SU-DHL-6 (cell line): Measurements from ENCODE around the gene PNPLA2.

Experiments used
- H2AFZ ChIP-seq: fragments of 200-600 bp; sonication (generic); 2 replicates; pipeline ENCODE4 v1.6.1; 2014; ENCODE audit warnings: low read depth, mild to moderate bottlenecking, moderate library complexity, mixed read lengths, antibody characterized with exemption, low read length; ENCODE audit not compliant: severe bottlenecking
- H3F3A ChIP-seq: fragments of 200-600 bp; shearing (Covaris generic); 2 replicates; pipeline ENCODE4 v1.6.0; 2016; ENCODE audit warnings: antibody characterized with exemption, mild to moderate bottlenecking; ENCODE audit not compliant: insufficient read depth
- H3K27ac ChIP-seq: fragments of 200-600 bp; sonication (generic); 2 replicates; pipeline ENCODE4 v1.5.1; 2016; ENCODE audit warnings: low read depth, mild to moderate bottlenecking, low read length, moderate library complexity, mixed read lengths
- H3K27me3 ChIP-seq: fragments of 200-600 bp; sonication (generic), shearing (Covaris generic); 2 replicates; pipeline ENCODE4 v1.6.0; 2014; ENCODE audit warnings: mild to moderate bottlenecking, low read length
- H3K36me3 ChIP-seq: fragments of 200-600 bp; sonication (generic); 2 replicates; pipeline ENCODE4 v1.6.1; 2014; ENCODE audit warnings: mild to moderate bottlenecking, low read length, mixed read lengths
- H3K4me2 ChIP-seq: fragments of 300-600, 200-600 bp; shearing (Covaris generic), sonication (generic); 2 replicates; pipeline ENCODE4 v1.6.0; 2014; ENCODE audit warnings: low read length, low read depth, mild to moderate bottlenecking; ENCODE audit not compliant: poor library complexity, severe bottlenecking
- H3K4me3 ChIP-seq: fragments of 200-600 bp; sonication (generic); 2 replicates; pipeline ENCODE4 v1.5.1; 2014; ENCODE audit warnings: antibody characterized with exemption, low read length, mild to moderate bottlenecking, mixed read lengths; ENCODE audit not compliant: insufficient read depth, poor library complexity, severe bottlenecking
- H3K79me2 ChIP-seq: fragments of 200-600 bp; sonication (generic); 2 replicates; pipeline ENCODE4 v1.6.1; 2014; ENCODE audit warnings: mild to moderate bottlenecking, low read length, moderate library complexity; ENCODE audit not compliant: insufficient read depth
- H3K9ac ChIP-seq: fragments of 200-600 bp; sonication (generic); 2 replicates; pipeline ENCODE4 v1.7.0; 2014; ENCODE audit warnings: mild to moderate bottlenecking, low read length
- H3K9me2 ChIP-seq: fragments of 200-600 bp; sonication (generic); replicated peaks from 2 replicates; pipeline ENCODE4 v1.6.1; 2014; ENCODE audit warnings: low read length; ENCODE audit not compliant: insufficient read depth
- H3K9me3 ChIP-seq: fragments of 200-600 bp; sonication (generic); 2 replicates; pipeline ENCODE4 v1.6.1; 2014; ENCODE audit warnings: low read length, mixed read lengths; ENCODE audit not compliant: insufficient read depth
- H4K20me1 ChIP-seq: fragments of 200-600 bp; sonication (generic); 2 replicates; pipeline ENCODE4 v1.6.1; 2014; ENCODE audit warnings: low read depth, mild to moderate bottlenecking, antibody characterized with exemption, low read length, moderate library complexity, mixed read lengths
- CTCF ChIP-seq: fragments of 200-600 bp; sonication (generic); IDR thresholded peaks from one replicate; pipeline ENCODE4 v1.5.1; 2017; ENCODE audit warnings: antibody characterized with exemption, mild to moderate bottlenecking, low read length, moderate library complexity; ENCODE audit not compliant: insufficient read depth, poor library complexity, severe bottlenecking
- EZH2phosphoT487 ChIP-seq: fragments of 200-600 bp; sonication (generic), shearing (Covaris generic); conservative IDR thresholded peaks from 2 replicates; pipeline ENCODE4 v1.6.1; 2018; ENCODE audit warnings: mild to moderate bottlenecking, antibody characterized with exemption, low read length, moderate library complexity, mixed read lengths

Gene PNPLA2

GRCh38 chr11:803467-803742 is 15.3 kb upstream of the PNPLA2 start:
- no peaks in the 10 kb centered on the region for H3K27me3 ChIP-seq
- H3K27ac ChIP-seq, result no peak overlapping the region
- no peak overlapping the region for H3K4me3 ChIP-seq
- peaks cover 8% of the 10 kb centered on the region for H3F3A ChIP-seq
- H3K9me3 ChIP-seq, result no peaks in the 10 kb centered on the region
- no peak overlapping the region for H3K9ac ChIP-seq
- H3K9me2 ChIP-seq, result no peaks in the 10 kb centered on the region
- no peak overlapping the region for H2AFZ ChIP-seq
- no peaks in the 10 kb centered on the region for H4K20me1 ChIP-seq
- H3K79me2 ChIP-seq, result peaks cover 7% of the 10 kb centered on the region
- H3K36me3 ChIP-seq, result no peaks in the 10 kb centered on the region
- peak overlapping the region; percentile 61 for H3K4me2 ChIP-seq
- no peak for TF ChIP-seq EZH2phosphoT487
- no peak for TF ChIP-seq CTCF

- H3K9me3 ChIP-seq, result no peaks in the 10 kb centered on the region
- H3K27me3 ChIP-seq, result no peaks in the 10 kb centered on the region
- TF ChIP-seq CTCF, result no peak
- TF ChIP-seq EZH2phosphoT487, result no peak
- H3K4me3 ChIP-seq, result peak overlapping the region; percentile 68
- H3K9ac ChIP-seq, result peak overlapping the region; percentile 89
- H3K36me3 ChIP-seq, result no peaks in the 10 kb centered on the region
- peak overlapping the region; percentile 75 for H3K27ac ChIP-seq
- H4K20me1 ChIP-seq, result no peaks in the 10 kb centered on the region
- no peak overlapping the region for H2AFZ ChIP-seq
- no peaks in the 10 kb centered on the region for H3K9me2 ChIP-seq
- peaks cover 13% of the 10 kb centered on the region for H3K79me2 ChIP-seq
- peak overlapping the region; percentile 61 for H3K4me2 ChIP-seq
- H3F3A ChIP-seq, result peaks cover 13% of the 10 kb centered on the region
These were observed 14.7 kb upstream of the PNPLA2 start for GRCh38 chr11:803770-804598.

GRCh38 chr11:804599-804964 is 14.1 kb upstream of the PNPLA2 start:
- peak overlapping the region; percentile 75 for H3K27ac ChIP-seq
- H3K9me3 ChIP-seq, result no peaks in the 10 kb centered on the region
- H3K9me2 ChIP-seq, result no peaks in the 10 kb centered on the region
- TF ChIP-seq CTCF (no peak), EZH2phosphoT487 (no peak)
- no peaks in the 10 kb centered on the region for H3K27me3 ChIP-seq
- H3K4me2 ChIP-seq, result peak overlapping the region; percentile 61
- H3K9ac ChIP-seq, result peak overlapping the region; percentile 89
- no peaks in the 10 kb centered on the region for H3K36me3 ChIP-seq
- peaks cover 16% of the 10 kb centered on the region for H3K79me2 ChIP-seq
- H4K20me1 ChIP-seq, result no peaks in the 10 kb centered on the region
- peaks cover 13% of the 10 kb centered on the region for H3F3A ChIP-seq
- H2AFZ ChIP-seq, result no peak overlapping the region
- peak overlapping the region; percentile 68 for H3K4me3 ChIP-seq
